ENCODE data around the gene CDKAL1. TPM values are rescaled to one million over a fixed set of nuclear protein-coding genes. Genes with fewer than 3 reads are reported as not detected.

CDKAL1 gene
- total and polyA plus RNA-seq, 11 donors: 3.2 to 14.3 (median 9.3) TPM

DNA sequence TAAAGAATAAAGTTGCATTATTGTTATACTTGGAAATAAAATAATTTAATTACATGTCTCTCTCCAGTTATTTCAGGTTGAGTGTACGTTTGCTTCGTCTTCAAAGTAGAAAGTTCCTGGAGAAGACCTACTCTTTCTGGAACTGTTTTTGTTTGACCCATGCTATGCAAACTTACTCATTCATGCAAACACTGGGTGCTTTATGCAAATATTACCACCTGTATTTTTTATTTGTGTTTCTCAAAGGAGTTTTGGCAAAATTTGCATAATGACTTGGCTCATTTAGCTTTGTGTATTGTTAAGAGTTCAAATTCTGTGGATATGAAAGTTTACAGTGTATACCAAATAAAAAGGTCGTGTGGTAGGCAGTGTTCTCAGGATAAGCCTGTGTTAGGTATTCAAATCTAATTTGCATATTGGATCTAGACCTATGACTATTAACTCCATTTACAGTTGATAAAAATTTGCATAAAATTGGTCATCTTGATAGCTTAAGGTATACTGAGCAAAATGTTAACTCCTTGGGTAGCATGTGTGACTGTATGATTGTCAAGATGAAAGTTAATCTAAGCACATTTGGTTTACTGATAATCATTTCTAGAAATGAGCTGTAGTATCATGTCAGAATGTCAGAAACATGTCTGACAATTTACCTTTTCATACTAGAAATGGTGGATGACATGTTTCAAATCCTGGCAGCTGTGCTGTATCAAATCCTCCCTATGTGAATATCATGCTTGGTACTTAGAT is 65.2 kb downstream of the CDKAL1 start:
- H3K36me3 ChIP-seq: peaks cover 0 to 33% (median 10%) of the 10 kb centered on the region in 9 donors
- ATAC-seq (no peak), DNase-seq (no peak)
- TF ChIP-seq POLR2A (IDR thresholded peaks at IDR 0.05) (no peak), CTCF (IDR thresholded peaks at IDR 0.05) (no peak)
- intact Hi-C loops (cut with DNase I): no loop called here
- WGBS, 4 donors: 62 to 96% (median 79%) methylated on average over 3 of the region's 3 CpGs
- no peak overlapping the region for H3K27ac ChIP-seq
- peaks cover 0 to 17% (median 0%) of the 10 kb centered on the region in 12 donors for H3K9me3 ChIP-seq
- H3K4me1 ChIP-seq: no peaks in the 10 kb centered on the region
- H3K27me3 ChIP-seq: no peaks in the 10 kb centered on the region
- H3K4me3 ChIP-seq: no peak overlapping the region

GRCh38 chr6:20600831-20601230 is 66.6 kb downstream of the CDKAL1 start:
- H3K36me3 ChIP-seq: peaks cover 0 to 29% (median 9%) of the 10 kb centered on the region in 9 donors
- DNase-seq (no peak), ATAC-seq (no peak)
- intact Hi-C loops (cut with DNase I): no loop called here
- peaks cover 0 to 7% (median 0%) of the 10 kb centered on the region in 12 donors for H3K9me3 ChIP-seq
- TF ChIP-seq CTCF (IDR thresholded peaks at IDR 0.05): no peak
- TF ChIP-seq POLR2A (IDR thresholded peaks at IDR 0.05): no peak
- H3K4me1 ChIP-seq: no peaks in the 10 kb centered on the region
- H3K27me3 ChIP-seq: no peaks in the 10 kb centered on the region
- no peak overlapping the region for H3K4me3 ChIP-seq
- 84 to 93% (median 89%) methylated on average over 3 of the region's 3 CpGs for whole genome bisulfite sequencing, 4 donors
- H3K27ac ChIP-seq: no peak overlapping the region

- Histone ChIP-seq H3K9me3 (no peaks in the 10 kb centered on the region), H3K4me3 (no peak overlapping the region), H3K27me3 (no peaks in the 10 kb centered on the region), H3K4me1 (no peaks in the 10 kb centered on the region), H3K36me3 (peaks cover 0 to 10% (median 0%) of the 10 kb centered on the region in 9 donors), H3K27ac (no peak overlapping the region)
- intact Hi-C loops (cut with DNase I): no loop called here
- no peak for TF ChIP-seq CTCF (IDR thresholded peaks at IDR 0.05)
- no peak for TF ChIP-seq POLR2A (IDR thresholded peaks at IDR 0.05)
- no peak for DNase-seq
- ATAC-seq: no peak
These were observed 69.9 kb downstream of the CDKAL1 start for GRCh38 chr6:20604159-20604558.

DNA sequence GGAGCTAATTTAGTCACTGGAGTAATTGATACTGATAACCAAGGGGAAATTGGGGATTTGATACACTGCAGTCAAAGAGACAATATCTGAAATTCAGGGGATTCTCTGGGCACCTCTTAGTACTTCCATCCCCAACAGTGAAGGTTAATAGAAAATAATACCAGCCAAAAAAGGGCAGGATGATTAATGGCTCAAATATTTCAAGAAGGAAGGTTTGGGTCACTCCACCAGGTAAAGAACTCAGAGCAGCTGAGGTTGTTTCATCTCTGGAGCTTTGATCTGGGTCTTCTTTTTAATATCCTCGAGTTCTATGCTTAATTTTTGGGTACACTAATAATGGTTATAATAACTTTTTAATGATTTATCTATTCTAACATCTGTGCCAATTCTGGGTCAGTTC is 70.8 kb downstream of the CDKAL1 start:
- no peak overlapping the region for H3K27ac ChIP-seq
- 84 to 91% (median 87%) methylated on average over 1 of the region's 1 CpG for WGBS, 4 donors
- no peak overlapping the region for H3K4me3 ChIP-seq
- TF ChIP-seq CTCF (IDR thresholded peaks at IDR 0.05) (no peak), POLR2A (IDR thresholded peaks at IDR 0.05) (no peak)
- intact Hi-C loops (cut with DNase I): no loop called here
- H3K27me3 ChIP-seq: no peaks in the 10 kb centered on the region
- DNase-seq: no peak
- H3K36me3 ChIP-seq: peaks cover 0 to 4% (median 0%) of the 10 kb centered on the region in 9 donors
- no peaks in the 10 kb centered on the region for H3K4me1 ChIP-seq
- peaks cover 0 to 5% (median 0%) of the 10 kb centered on the region in 12 donors for H3K9me3 ChIP-seq
- no peak for ATAC-seq
